HG03520 (cell line): ENCODE data around the gene EXOSC6.
"Not testable (repeated sequence)": the region's sequence is repeated elsewhere in the genome, so short reads cannot be mapped to it uniquely, and the experiment has no call there.

Experiments
- ATAC-seq: cut with Tn5 transposase; IDR thresholded peaks from one replicate; pipeline ENCODE4 v1.9.1; 2021; ENCODE audit warnings: mild to moderate bottlenecking, moderate library complexity; ENCODE audit not compliant: unreplicated experiment

Gene EXOSC6

GRCh38 chr16:70251629-70252354, at the start of gene EXOSC6:
Gene EXOSC6 (minus strand): TSS chr16:70251940. CDS start chr16:70251900, 40 bp downstream.
- ATAC-seq: peak; percentile 74

GRCh38 chr16:70301121-70301520, 49.4 kb upstream of the EXOSC6 start:
- ATAC-seq: no peak

- peak; percentile 85 for ATAC-seq
Measured at GRCh38 chr16:70298988-70299938, 47.5 kb upstream of the EXOSC6 start, which contains the start of gene DDX19B. Gene DDX19B (plus strand): TSS chr16:70299186. CDS start chr16:70299298, 112 bp downstream.

GRCh38 chr16:70295634-70296033, 43.9 kb upstream of the EXOSC6 start:
- no peak for ATAC-seq

GRCh38 chr16:70294385-70295025, 42.8 kb upstream of the EXOSC6 start:
- no peak for ATAC-seq

DNA sequence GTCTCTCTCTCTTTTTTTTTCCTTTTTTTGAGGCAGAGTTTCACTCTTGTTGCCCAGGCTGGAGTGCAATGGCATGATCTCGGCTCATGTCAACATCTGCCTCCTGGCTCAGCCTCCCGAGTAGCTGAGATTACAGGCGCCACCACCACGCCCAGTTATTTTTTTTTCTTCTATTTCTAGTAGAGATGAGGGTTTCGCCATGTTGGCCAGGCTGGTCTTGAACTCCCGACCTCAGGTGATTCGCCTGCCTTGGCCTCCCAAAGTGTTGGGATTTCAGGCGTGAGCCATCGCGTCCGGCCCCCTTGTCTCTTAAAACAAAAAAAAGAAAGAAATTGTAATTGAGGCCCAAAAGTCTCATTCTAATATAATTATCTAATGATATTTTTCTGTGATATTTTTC, 40.4 kb upstream of the EXOSC6 start:
- not testable (repeated sequence) for ATAC-seq

DNA sequence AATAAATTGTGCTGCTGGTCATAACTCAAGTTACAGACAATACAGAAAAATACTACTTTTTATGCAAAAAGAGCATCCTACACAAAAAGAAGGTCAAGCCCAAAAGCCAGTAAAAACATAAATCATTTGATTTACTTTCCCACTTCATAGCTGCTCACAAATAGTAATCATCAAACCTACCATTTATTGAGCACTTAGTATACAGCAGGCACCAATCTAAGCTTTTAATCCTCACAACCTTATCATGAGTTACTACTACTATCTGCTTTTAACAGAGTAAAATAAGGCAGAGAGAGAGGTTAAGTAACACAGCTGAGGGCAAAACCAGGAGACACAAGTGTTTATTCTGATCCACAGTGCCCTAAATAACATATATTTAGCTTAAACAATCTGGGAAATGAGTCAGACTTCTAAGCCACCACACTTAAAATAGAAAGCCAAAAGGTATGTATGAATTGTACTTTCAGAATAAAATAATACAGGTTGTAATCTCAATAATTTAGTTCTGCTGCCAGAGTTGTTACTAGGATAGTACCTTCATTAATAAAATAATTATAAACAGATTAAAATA, 39.3 kb upstream of the EXOSC6 start:
- ATAC-seq: no peak

DNA sequence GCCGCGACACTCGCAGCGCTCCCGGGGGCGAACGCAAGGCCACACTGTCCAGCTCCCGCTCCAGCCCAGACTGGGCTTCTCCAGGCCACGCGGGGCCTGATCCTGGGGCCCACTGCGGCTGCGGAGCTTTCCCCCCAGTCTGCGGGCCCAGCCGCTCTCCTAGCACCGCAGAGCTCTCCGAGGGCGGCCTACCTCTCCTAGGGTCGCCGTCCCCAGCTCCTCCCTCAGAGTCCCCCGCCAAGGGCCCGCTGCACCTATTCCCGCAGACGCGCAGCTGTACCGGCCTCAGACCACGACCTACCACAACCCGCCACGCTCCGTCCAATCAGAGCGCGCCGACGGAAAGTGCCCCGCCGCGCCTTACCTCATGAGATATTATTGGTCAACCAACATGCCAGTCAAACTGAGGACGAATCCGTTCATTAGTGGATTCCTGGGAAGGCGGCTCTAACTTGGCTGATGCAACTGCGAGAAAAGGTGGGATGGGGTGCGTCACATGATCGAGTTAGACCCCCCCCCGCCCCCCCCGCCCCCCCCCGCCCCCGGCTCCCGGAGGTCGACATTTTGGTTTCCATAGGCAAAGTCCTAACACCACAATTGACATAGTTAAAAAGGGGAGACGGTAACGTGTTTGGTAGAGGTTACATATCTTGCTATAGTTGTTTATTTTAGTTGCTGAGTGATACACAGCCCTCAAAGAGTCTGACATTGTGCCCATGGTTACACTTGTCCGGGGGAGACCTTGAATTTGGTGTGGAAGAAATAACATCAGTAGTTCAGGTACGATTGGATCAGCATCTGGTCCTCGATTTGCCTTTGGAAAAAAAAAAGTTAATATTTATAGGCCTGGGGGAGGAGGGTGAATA, 37.7 kb upstream of the EXOSC6 start, which contains the start of gene AARS1:
AARS1 (minus strand) TSS at position 278 of the 866 bp plus-strand sequence. CDS start 6,743 bp downstream, outside the sequence.
- peak; percentile 91 for ATAC-seq

- ATAC-seq: not testable (repeated sequence)
Measured at GRCh38 chr16:70287304-70287971, 35.7 kb upstream of the EXOSC6 start.

DNA sequence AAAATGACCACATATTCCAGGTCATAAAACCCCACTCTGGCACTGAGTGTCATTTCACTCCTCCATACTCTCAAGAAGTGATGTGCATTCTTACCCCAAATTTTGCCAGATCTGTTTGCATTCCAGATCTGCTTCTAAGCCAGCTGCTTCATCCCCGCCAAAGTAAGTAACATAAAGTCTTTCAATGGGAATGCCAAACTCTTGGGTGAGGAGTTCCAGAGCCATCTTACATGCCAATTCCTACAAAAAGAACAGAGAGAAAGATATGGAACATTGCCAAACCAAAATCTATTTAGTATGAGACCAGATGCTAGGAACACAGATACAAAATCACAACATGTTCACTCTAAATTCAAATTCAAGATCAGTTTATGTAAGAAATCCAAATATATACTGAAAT, 24.7 kb upstream of the EXOSC6 start:
- ATAC-seq: no peak

GRCh38 chr16:70271696-70272095, 20.0 kb upstream of the EXOSC6 start:
- ATAC-seq: no peak

DNA sequence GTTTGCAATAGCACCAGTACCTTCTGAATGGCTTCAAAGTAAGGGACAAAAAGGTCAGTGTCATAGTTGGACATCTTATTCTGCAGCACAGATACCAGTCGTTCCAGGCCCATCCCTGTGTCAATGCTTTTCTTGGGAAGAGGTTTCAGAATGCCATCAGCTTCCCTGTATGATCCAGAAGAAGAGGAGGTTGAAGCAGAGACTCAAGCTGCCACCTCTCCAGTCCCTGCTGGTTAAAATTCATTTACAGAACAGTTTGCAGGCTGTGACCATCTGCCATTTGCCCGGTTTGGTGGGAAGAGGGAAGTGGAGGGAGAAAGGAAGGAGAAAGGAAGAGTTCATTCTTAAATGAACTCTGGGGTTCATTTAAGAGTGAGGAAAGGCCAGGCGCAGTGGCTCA, 18.4 kb upstream of the EXOSC6 start:
- ATAC-seq: no peak

- ATAC-seq: no peak
Measured at GRCh38 chr16:70269471-70269870, 17.7 kb upstream of the EXOSC6 start.

GRCh38 chr16:70267922-70268321, 16.2 kb upstream of the EXOSC6 start:
- not testable (repeated sequence) for ATAC-seq

DNA sequence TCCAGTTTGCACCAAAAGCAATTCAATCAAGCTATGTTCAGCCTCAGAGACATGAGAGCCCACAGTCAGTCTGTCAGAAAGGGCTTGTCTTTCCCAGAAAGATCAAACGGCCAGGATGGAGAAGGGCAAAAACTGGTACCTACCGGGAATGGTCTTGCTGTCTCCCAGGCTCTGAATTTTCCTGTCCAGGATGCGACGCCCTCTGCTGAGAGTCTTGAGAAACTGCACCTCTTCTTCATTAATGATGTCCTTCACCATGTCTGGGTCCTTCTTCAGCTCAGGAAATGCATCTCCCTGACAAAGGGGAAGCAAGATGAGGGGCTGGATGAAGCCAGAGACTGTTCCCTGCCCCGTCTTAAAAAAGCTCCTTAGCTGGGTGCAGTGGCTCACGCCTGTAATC, 15.8 kb upstream of the EXOSC6 start:
- no peak for ATAC-seq

GRCh38 chr16:70259903-70260302, 8.2 kb upstream of the EXOSC6 start:
- not testable (repeated sequence) for ATAC-seq

GRCh38 chr16:70258946-70259345, 7.2 kb upstream of the EXOSC6 start:
- ATAC-seq: no peak

DNA sequence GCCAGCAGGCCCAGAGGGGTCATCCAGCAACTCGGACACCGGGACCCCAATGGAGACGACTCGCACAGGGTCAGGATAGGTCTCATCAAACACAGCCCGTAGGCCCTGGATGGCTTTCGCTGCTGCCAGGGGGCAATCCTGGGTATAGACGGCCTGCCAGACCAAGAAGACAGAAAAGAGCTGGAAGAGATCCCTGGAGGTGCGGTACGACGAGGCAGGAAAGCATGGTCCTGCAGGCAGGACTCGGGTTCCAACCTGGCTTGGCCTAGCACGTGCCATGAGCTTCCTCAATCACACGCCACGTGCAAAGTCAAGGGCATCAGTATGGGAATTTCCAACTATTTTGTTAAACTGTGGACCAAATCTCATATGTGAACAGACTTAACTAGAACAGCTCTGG, 6.3 kb upstream of the EXOSC6 start:
- ATAC-seq: no peak

- no peak for ATAC-seq
Measured at GRCh38 chr16:70257391-70257790, 5.7 kb upstream of the EXOSC6 start.
